Activated naive CD8-positive, alpha-beta T cell treated with anti-CD3 and anti-CD28 coated beads, Interleukin-2, amount 10 ng/mL, durations not matched to agents 7 days and 5 days (primary cell): ENCODE data around the gene UACA. TPM values are rescaled to one million over a fixed set of nuclear protein-coding genes. Genes with fewer than 3 reads are reported as not detected.
"Not testable (repeated sequence)": the region's sequence is repeated elsewhere in the genome, so short reads cannot be mapped to it uniquely, and the experiment has no call there.

Experiments
- ATAC-seq: fragments of 150-1000 bp; cut with Tn5 transposase; one replicate; pipeline ENCODE4 v1.10.0; 2021; ENCODE audit warnings: low read depth, moderate library complexity
- POLR2A ChIA-PET: fragments of 350-600 bp; sonication (Branson Sonifier 250); formaldehyde crosslinking; loops from one replicate; lab custom pipeline; 2021; ENCODE audit warnings: antibody characterized with exemption; lab: Charles Lee
- DNase-seq: peaks from one replicate; pipeline ENCODE4 v3.0.0; 2021
- H3K27ac Mint-ChIP-seq: one replicate; pipeline ENCODE4 v1.8.0; 2022; ENCODE audit warnings: mild to moderate bottlenecking, mixed read lengths
- H3K27me3 Mint-ChIP-seq: one replicate; pipeline ENCODE4 v1.8.0; 2022; ENCODE audit warnings: mild to moderate bottlenecking, moderate library complexity, mixed read lengths
- H3K36me3 Mint-ChIP-seq: one replicate; pipeline ENCODE4 v1.8.0; 2021; ENCODE audit warnings: mild to moderate bottlenecking, mixed read lengths
- H3K4me1 Mint-ChIP-seq: one replicate; pipeline ENCODE4 v1.8.0; 2021; ENCODE audit warnings: mixed read lengths
- H3K4me3 Mint-ChIP-seq: one replicate; pipeline ENCODE4 v1.8.0; 2022; ENCODE audit warnings: mild to moderate bottlenecking, moderate library complexity, mixed read lengths
- H3K9me3 Mint-ChIP-seq: one replicate; pipeline ENCODE4 v1.8.0; 2021; ENCODE audit warnings: mixed read lengths
- total RNA-seq, 2 experiments: library from RNA; stranded (reverse); gene quantifications; one replicate each; pipeline ENCODE4 v1.2.3, GENCODE V29; 2021

The UACA gene
- total RNA-seq, 2 experiments from 2014 or later = 2.8 TPM

- Mint-ChIP-seq H3K9me3 (peaks cover 8% of the 10 kb centered on the region), H3K4me1 (peaks cover 6% of the 10 kb centered on the region), H3K27ac (no peak overlapping the region), H3K27me3 (peaks cover 32% of the 10 kb centered on the region), H3K36me3 (no peaks in the 10 kb centered on the region), H3K4me3 (no peak overlapping the region)
- POLR2A ChIA-PET = no interaction called here
- DNase-seq (no peak), ATAC-seq (no peak)
Observed at GRCh38 chr15:70625438-70625837, 137.9 kb downstream of the UACA start.

GRCh38 chr15:70625011-70625410 lies 138.3 kb downstream of the UACA start:
- ATAC-seq = no peak
- POLR2A ChIA-PET = no interaction called here
- no peak for DNase-seq
- Mint-ChIP-seq H3K27me3 (peaks cover 32% of the 10 kb centered on the region), H3K27ac (no peak overlapping the region), H3K9me3 (peaks cover 8% of the 10 kb centered on the region), H3K4me1 (peaks cover 6% of the 10 kb centered on the region), H3K4me3 (no peak overlapping the region), H3K36me3 (no peaks in the 10 kb centered on the region)

- POLR2A ChIA-PET = no interaction called here
- H3K27me3 Mint-ChIP-seq = peaks cover 14% of the 10 kb centered on the region
- ATAC-seq = no peak
- H3K9me3 Mint-ChIP-seq = peaks cover 8% of the 10 kb centered on the region
- no peak overlapping the region for H3K4me3 Mint-ChIP-seq
- no peaks in the 10 kb centered on the region for H3K36me3 Mint-ChIP-seq
- no peaks in the 10 kb centered on the region for H3K4me1 Mint-ChIP-seq
- H3K27ac Mint-ChIP-seq = no peak overlapping the region
- DNase-seq = no peak
Observed at GRCh38 chr15:70618929-70619328, 144.4 kb downstream of the UACA start.

GRCh38 chr15:70617911-70618287 lies 145.5 kb downstream of the UACA start:
- peak; percentile 45 for ATAC-seq
- H3K27ac Mint-ChIP-seq = no peak overlapping the region
- peaks cover 6% of the 10 kb centered on the region for H3K9me3 Mint-ChIP-seq
- no peak overlapping the region for H3K4me3 Mint-ChIP-seq
- no peak for DNase-seq
- no peaks in the 10 kb centered on the region for H3K36me3 Mint-ChIP-seq
- H3K4me1 Mint-ChIP-seq = no peaks in the 10 kb centered on the region
- POLR2A ChIA-PET = no interaction called here
- peaks cover 17% of the 10 kb centered on the region for H3K27me3 Mint-ChIP-seq

- ATAC-seq (no peak), DNase-seq (no peak)
- Mint-ChIP-seq H3K36me3 (no peaks in the 10 kb centered on the region), H3K27ac (no peak overlapping the region), H3K4me3 (no peak overlapping the region), H3K4me1 (no peaks in the 10 kb centered on the region), H3K27me3 (peaks cover 17% of the 10 kb centered on the region), H3K9me3 (peaks cover 6% of the 10 kb centered on the region)
- POLR2A ChIA-PET = no interaction called here
Observed at GRCh38 chr15:70617076-70617910, 146.1 kb downstream of the UACA start.

GRCh38 chr15:70616311-70616756 lies 147.0 kb downstream of the UACA start:
- H3K4me3 Mint-ChIP-seq, H3K4me1 Mint-ChIP-seq, ATAC-seq, DNase-seq, H3K9me3 Mint-ChIP-seq, H3K27ac Mint-ChIP-seq, H3K36me3 Mint-ChIP-seq, POLR2A ChIA-PET: not testable (repeated sequence)
- H3K27me3 Mint-ChIP-seq = peaks cover 17% of the 10 kb centered on the region

- peaks cover 21% of the 10 kb centered on the region for H3K27me3 Mint-ChIP-seq
- DNase-seq (no peak), ATAC-seq (no peak)
- H3K36me3 Mint-ChIP-seq = no peaks in the 10 kb centered on the region
- H3K9me3 Mint-ChIP-seq = peaks cover 2% of the 10 kb centered on the region
- H3K27ac Mint-ChIP-seq = no peak overlapping the region
- no peak overlapping the region for H3K4me3 Mint-ChIP-seq
- POLR2A ChIA-PET = no interaction called here
- no peaks in the 10 kb centered on the region for H3K4me1 Mint-ChIP-seq
Observed at GRCh38 chr15:70615435-70616310, 147.7 kb downstream of the UACA start.

- POLR2A ChIA-PET = no interaction called here
- ATAC-seq (no peak), DNase-seq (no peak)
- Mint-ChIP-seq H3K4me3 (no peak overlapping the region), H3K4me1 (no peaks in the 10 kb centered on the region), H3K27ac (no peak overlapping the region), H3K27me3 (peaks cover 19% of the 10 kb centered on the region), H3K36me3 (no peaks in the 10 kb centered on the region), H3K9me3 (no peaks in the 10 kb centered on the region)
Observed at GRCh38 chr15:70614221-70614620, 149.1 kb downstream of the UACA start.

GRCh38 chr15:70613271-70613670 lies 150.1 kb downstream of the UACA start:
- Mint-ChIP-seq H3K4me1 (no peaks in the 10 kb centered on the region), H3K27me3 (peaks cover 19% of the 10 kb centered on the region), H3K27ac (no peak overlapping the region), H3K9me3 (no peaks in the 10 kb centered on the region), H3K36me3 (no peaks in the 10 kb centered on the region), H3K4me3 (no peak overlapping the region)
- POLR2A ChIA-PET = no interaction called here
- DNase-seq (no peak), ATAC-seq (no peak)

GRCh38 chr15:70611286-70611685 lies 152.1 kb downstream of the UACA start:
- Mint-ChIP-seq H3K27me3 (peaks cover 25% of the 10 kb centered on the region), H3K27ac (no peak overlapping the region), H3K4me1 (no peaks in the 10 kb centered on the region), H3K9me3 (no peaks in the 10 kb centered on the region), H3K36me3 (no peaks in the 10 kb centered on the region), H3K4me3 (no peak overlapping the region)
- ATAC-seq = no peak
- POLR2A ChIA-PET = no interaction called here
- DNase-seq = no peak

GRCh38 chr15:70610541-70610940 lies 152.8 kb downstream of the UACA start:
- H3K4me1 Mint-ChIP-seq = no peaks in the 10 kb centered on the region

GRCh38 chr15:70609889-70610288 lies 153.5 kb downstream of the UACA start:
- no peaks in the 10 kb centered on the region for H3K4me1 Mint-ChIP-seq
- no peak overlapping the region for H3K27ac Mint-ChIP-seq
- H3K36me3 Mint-ChIP-seq = no peaks in the 10 kb centered on the region
- peaks cover 25% of the 10 kb centered on the region for H3K27me3 Mint-ChIP-seq
- DNase-seq (no peak), ATAC-seq (no peak)
- no peak overlapping the region for H3K4me3 Mint-ChIP-seq
- no peaks in the 10 kb centered on the region for H3K9me3 Mint-ChIP-seq
- POLR2A ChIA-PET = no interaction called here

More at GRCh38 chr15:70610541-70610940, 152.8 kb downstream of the UACA start:
- Mint-ChIP-seq H3K27me3 (peaks cover 25% of the 10 kb centered on the region), H3K36me3 (no peaks in the 10 kb centered on the region), H3K4me3 (no peak overlapping the region), H3K9me3 (no peaks in the 10 kb centered on the region), H3K27ac (no peak overlapping the region)
- no peak for DNase-seq
- POLR2A ChIA-PET = no interaction called here
- ATAC-seq = no peak

- DNase-seq (no peak), ATAC-seq (no peak)
- POLR2A ChIA-PET = no interaction called here
- Mint-ChIP-seq H3K27me3 (peaks cover 21% of the 10 kb centered on the region), H3K4me3 (no peak overlapping the region), H3K36me3 (no peaks in the 10 kb centered on the region), H3K27ac (no peak overlapping the region), H3K4me1 (no peaks in the 10 kb centered on the region), H3K9me3 (no peaks in the 10 kb centered on the region)
Observed at GRCh38 chr15:70608144-70608543, 155.2 kb downstream of the UACA start.
